Lower leg skin (tissue), 4 donors: ENCODE results near the gene GPX4. TPM values are rescaled to one million over a fixed set of nuclear protein-coding genes. Genes with fewer than 3 reads are reported as not detected.

Source experiments
- DNase-seq, 2 donors: peaks; one replicate each; pipeline ENCODE4 v3.0.0-alpha.2; 2019; ENCODE audit warnings: low spot score in 2 of 2
- H3K4me3 ChIP-seq: fragments of 200-600 bp; sonication (generic); 2 replicates; pipeline ENCODE4 v1.5.1; 2017; ENCODE audit warnings: mild to moderate bottlenecking, low read depth; ENCODE audit not compliant: poor library complexity, severe bottlenecking
- CTCF ChIP-seq, 3 donors: fragments of 450-650 bp; IDR thresholded peaks; one replicate each; pipeline ENCODE4 v1.5.1; 2016; ENCODE audit warnings: antibody characterized with exemption in 3 of 3, mild to moderate bottlenecking in 3 of 3, moderate library complexity in 2 of 3
- POLR2A ChIP-seq, 2 donors: fragments of 450-650 bp; IDR thresholded peaks; one replicate each; pipeline ENCODE4 v1.6.1; 2016 to 2017; ENCODE audit warnings: antibody characterized with exemption in 2 of 2, mild to moderate bottlenecking in 1 of 2, moderate library complexity in 1 of 2
- WGBS, 2 donors: methylation state at CpG; one replicate each; pipeline ENCODE4 v1.1.5; 2018; 5-methylcytosine and 5-hydroxymethylcytosine counted together
- intact Hi-C: fragments of 100-400 bp; cut with DNase I; formaldehyde crosslinking; loops from one replicate; pipeline ENCODE4 v1.15.0; 2023; ENCODE audit warnings: low total_unique reads
- total RNA-seq, 4 donors: library from RNA; depleted of rRNA; stranded (reverse); fragments of >200 nt; gene quantifications; one replicate each; pipeline ENCODE4 v1.1.0, GENCODE V29; 2016

GPX4 gene
- total RNA-seq, 4 donors from 2014 or later = 375 to 507 (median 469) TPM

DNA sequence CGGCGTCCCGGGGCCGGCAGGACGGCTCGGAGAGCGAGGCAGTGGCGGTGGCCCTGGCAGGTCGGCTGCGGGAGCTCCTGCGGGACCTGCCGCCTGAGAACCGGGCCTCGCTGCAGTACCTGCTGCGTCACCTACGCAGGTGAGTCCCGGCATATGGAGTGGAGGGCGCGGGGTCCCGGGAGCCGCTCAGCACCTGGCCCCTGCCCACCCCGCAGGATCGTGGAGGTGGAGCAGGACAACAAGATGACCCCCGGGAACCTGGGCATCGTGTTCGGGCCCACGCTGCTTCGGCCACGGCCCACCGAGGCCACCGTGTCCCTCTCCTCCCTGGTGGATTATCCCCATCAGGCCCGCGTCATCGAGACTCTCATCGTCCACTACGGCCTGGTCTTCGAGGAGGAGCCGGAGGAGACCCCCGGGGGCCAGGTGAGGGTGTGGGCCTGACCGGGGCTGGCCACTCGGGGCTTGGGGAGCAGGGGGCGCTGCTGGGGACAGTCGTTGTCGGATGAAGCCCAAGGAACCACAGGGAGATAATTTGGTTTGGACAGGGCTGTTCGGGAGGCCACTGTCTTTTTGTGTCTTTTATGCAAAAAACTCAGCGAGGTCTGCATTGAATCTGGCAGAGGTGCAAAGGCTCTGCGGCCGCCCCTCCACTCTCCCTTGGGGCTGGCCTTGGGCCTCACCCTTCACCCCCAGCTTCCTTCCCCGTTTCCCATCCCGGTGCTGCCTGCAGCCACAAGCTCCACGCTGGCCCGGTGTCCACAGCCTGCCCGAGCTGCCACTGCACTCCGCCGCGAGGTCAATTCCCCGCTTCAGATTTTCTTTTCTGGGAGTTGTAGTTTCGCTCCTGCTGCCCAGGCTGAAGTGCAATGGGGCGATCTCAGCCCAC is 20.6 kb upstream of the GPX4 start:
- WGBS, 2 donors = 80 to 82% methylated on average over 24 to 38 of the region's 59 CpGs
- intact Hi-C loops = no loop called here
- H3K4me3 ChIP-seq = no peak overlapping the region
- DNase-seq = no peak
- no peak for TF ChIP-seq CTCF (IDR thresholded peaks at IDR 0.05)
- no peak for TF ChIP-seq POLR2A (IDR thresholded peaks at IDR 0.05)

- DNase-seq = no peak
- H3K4me3 ChIP-seq = no peak overlapping the region
- no peak for TF ChIP-seq CTCF (IDR thresholded peaks at IDR 0.05)
- no peak for TF ChIP-seq POLR2A (IDR thresholded peaks at IDR 0.05)
- intact Hi-C loops = no loop called here
- WGBS, 2 donors = 78 to 83% methylated on average over 42 to 43 of the region's 43 CpGs
Measured at GRCh38 chr19:1084024-1084868, 19.5 kb upstream of the GPX4 start.

GRCh38 chr19:1085053-1085658 is 18.6 kb upstream of the GPX4 start:
- intact Hi-C loops = no loop called here
- no peak for DNase-seq
- no peak for TF ChIP-seq CTCF (IDR thresholded peaks at IDR 0.05)
- 57 to 62% methylated on average over 8 of the region's 8 CpGs for WGBS, 2 donors
- no peak overlapping the region for H3K4me3 ChIP-seq

- 70% methylated on average over 28 to 38 of the region's 38 CpGs for WGBS, 2 donors
- no peak for DNase-seq
- no peak overlapping the region for H3K4me3 ChIP-seq
- intact Hi-C loops = no loop called here
- no peak for TF ChIP-seq CTCF (IDR thresholded peaks at IDR 0.05)
- TF ChIP-seq POLR2A (IDR thresholded peaks at IDR 0.05) = no peak
Measured at GRCh38 chr19:1085676-1086442, 17.9 kb upstream of the GPX4 start.

- DNase-seq = no peak
- intact Hi-C loops = no loop called here
- H3K4me3 ChIP-seq = no peak overlapping the region
- 79 to 83% methylated on average over 21 of the region's 21 CpGs for WGBS, 2 donors
- no peak for TF ChIP-seq CTCF (IDR thresholded peaks at IDR 0.05)
- TF ChIP-seq POLR2A (IDR thresholded peaks at IDR 0.05) = no peak
Measured at GRCh38 chr19:1086613-1087012, 17.2 kb upstream of the GPX4 start.
